ENCODE data around the gene TPGS1. TPM values are rescaled to one million over a fixed set of nuclear protein-coding genes. Genes with fewer than 3 reads are reported as not detected.

Gene TPGS1
- total RNA-seq, 1 donor from 2014 or later, result 11.2 TPM

Other genes starting within 250 kb of the TPGS1 start
- 64.5 TPM for gene PLPP2, start 216.1 kb upstream of the TPGS1 start, total RNA-seq
- 37.9 TPM for gene MIER2, start 162.7 kb upstream of the TPGS1 start, total RNA-seq
- 1.1 TPM for gene C2CD4C, start 98.3 kb upstream of the TPGS1 start, total RNA-seq
- gene SHC2, start 46.5 kb upstream of the TPGS1 start, total RNA-seq, result 27.6 TPM
- 0.49 TPM for gene MADCAM1, start 11.0 kb upstream of the TPGS1 start, total RNA-seq
- 30.8 TPM for gene CDC34, start 24.3 kb downstream of the TPGS1 start, total RNA-seq
- 0.83 TPM for gene GZMM, start 36.6 kb downstream of the TPGS1 start, total RNA-seq
- 273 TPM for gene BSG, start 65.1 kb downstream of the TPGS1 start, total RNA-seq
- gene HCN2, start 82.4 kb downstream of the TPGS1 start, total RNA-seq, result not detected
- 56.4 TPM for gene POLRMT, start 126.0 kb downstream of the TPGS1 start, total RNA-seq
- 0.29 TPM for gene FGF22, start 132.4 kb downstream of the TPGS1 start, total RNA-seq
- 54.5 TPM for gene RNF126, start 155.7 kb downstream of the TPGS1 start, total RNA-seq
- 29.8 TPM for gene FSTL3, start 168.9 kb downstream of the TPGS1 start, total RNA-seq
- gene PRSS57, start 188.0 kb downstream of the TPGS1 start, total RNA-seq, result not detected
- gene PALM, start 201.4 kb downstream of the TPGS1 start, total RNA-seq, result 26.0 TPM
- 2.4 TPM for gene MISP, start 243.6 kb downstream of the TPGS1 start, total RNA-seq

Measured in ureter (tissue), 1 donor.